ENCODE results near the gene TNFSF13.
A peak's percentile ranks its signal among the peaks of the same experiment; 100 is the strongest.

GRCh38 chr17:7572338-7572587 is 13.7 kb downstream of the TNFSF13 start:
- TF ChIP-seq NFE2L1 (CRISPR knock-in tag; IDR thresholded peaks at IDR 0.05) (no peak), HMGXB4 (CRISPR knock-in tag; IDR thresholded peaks at IDR 0.05) (no peak), ATF2 (CRISPR knock-in tag; IDR thresholded peaks at IDR 0.05; ENCODE audit: borderline replicate concordance, low read depth) (no peak), CTCF (IDR thresholded peaks at IDR 0.05) (no peak), SP1 (CRISPR knock-in tag; conservative IDR thresholded peaks at IDR 0.05) (no peak), OVOL2 (CRISPR knock-in tag; IDR thresholded peaks at IDR 0.05; ENCODE audit: borderline replicate concordance) (no peak), PREB (CRISPR knock-in tag; IDR thresholded peaks at IDR 0.05; ENCODE audit: borderline replicate concordance) (no peak), ZNF232 (CRISPR knock-in tag; IDR thresholded peaks at IDR 0.05) (peak; percentile 84; the same call in 1 of the 2 replicates), E2F5 (CRISPR knock-in tag; IDR thresholded peaks at IDR 0.05) (no peak; the same call in 1 of the 2 replicates), ZNF219 (CRISPR knock-in tag; IDR thresholded peaks at IDR 0.05; ENCODE audit: borderline replicate concordance) (no peak)
- TF ChIP-seq, protein P1, sequence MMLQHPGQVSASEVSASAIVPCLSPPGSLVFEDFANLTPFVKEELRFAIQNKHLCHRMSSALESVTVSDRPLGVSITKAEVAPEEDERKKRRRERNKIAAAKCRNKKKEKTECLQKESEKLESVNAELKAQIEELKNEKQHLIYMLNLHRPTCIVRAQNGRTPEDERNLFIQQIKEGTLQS (CRISPR knock-in tag; conservative IDR thresholded peaks at IDR 0.05): no peak
- TF ChIP-seq, protein P2, sequence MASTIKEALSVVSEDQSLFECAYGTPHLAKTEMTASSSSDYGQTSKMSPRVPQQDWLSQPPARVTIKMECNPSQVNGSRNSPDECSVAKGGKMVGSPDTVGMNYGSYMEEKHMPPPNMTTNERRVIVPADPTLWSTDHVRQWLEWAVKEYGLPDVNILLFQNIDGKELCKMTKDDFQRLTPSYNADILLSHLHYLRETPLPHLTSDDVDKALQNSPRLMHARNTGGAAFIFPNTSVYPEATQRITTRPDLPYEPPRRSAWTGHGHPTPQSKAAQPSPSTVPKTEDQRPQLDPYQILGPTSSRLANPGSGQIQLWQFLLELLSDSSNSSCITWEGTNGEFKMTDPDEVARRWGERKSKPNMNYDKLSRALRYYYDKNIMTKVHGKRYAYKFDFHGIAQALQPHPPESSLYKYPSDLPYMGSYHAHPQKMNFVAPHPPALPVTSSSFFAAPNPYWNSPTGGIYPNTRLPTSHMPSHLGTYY (CRISPR knock-in tag; IDR thresholded peaks at IDR 0.05): no peak
